Esophagus mucosa (tissue), 1 donor: ENCODE data around the gene SSTR4. TPM values are rescaled to one million over a fixed set of nuclear protein-coding genes. Genes with fewer than 3 reads are reported as not detected.
"Not testable (repeated sequence)": the region's sequence is repeated elsewhere in the genome, so short reads cannot be mapped to it uniquely, and the experiment has no call there.

ENCODE experiments used
- ATAC-seq: fragments of 200-7000 bp; cut with Tn5 transposase; one replicate; pipeline ENCODE4 v1.9.1; 2020
- total RNA-seq: library from RNA; stranded (reverse); gene quantifications from one replicate; pipeline ENCODE4 v1.2.4, GENCODE V29; 2023
- donor health status: DM: yes; HTN: yes; CAD: no.

SSTR4 gene
- total RNA-seq, 1 donor from 2014 or later = not detected

GRCh38 chr20:23018941-23019340 is 16.2 kb upstream of the SSTR4 start:
- no peak for ATAC-seq

- no peak for ATAC-seq
Measured at GRCh38 chr20:23019403-23019802, 15.7 kb upstream of the SSTR4 start.

GRCh38 chr20:23020230-23021018 is 14.7 kb upstream of the SSTR4 start:
- ATAC-seq = no peak

GRCh38 chr20:23021541-23021940 is 13.6 kb upstream of the SSTR4 start:
- no peak for ATAC-seq

- peak; percentile 43 for ATAC-seq
Measured at GRCh38 chr20:23021951-23022350, 13.2 kb upstream of the SSTR4 start.

- no peak for ATAC-seq
Measured at GRCh38 chr20:23022849-23023248, 12.3 kb upstream of the SSTR4 start.

- no peak for ATAC-seq
Measured at GRCh38 chr20:23023621-23024177, 11.4 kb upstream of the SSTR4 start.

GRCh38 chr20:23024701-23025100 is 10.4 kb upstream of the SSTR4 start:
- ATAC-seq = no peak

- not testable (repeated sequence) for ATAC-seq
Measured at GRCh38 chr20:23025503-23025902, 9.6 kb upstream of the SSTR4 start.

- no peak for ATAC-seq
Measured at GRCh38 chr20:23027721-23028120, 7.4 kb upstream of the SSTR4 start.

- no peak for ATAC-seq
Measured at GRCh38 chr20:23028392-23028791, 6.7 kb upstream of the SSTR4 start.

GRCh38 chr20:23029324-23029723 is 5.8 kb upstream of the SSTR4 start:
- no peak for ATAC-seq

GRCh38 chr20:23031346-23031745 is 3.8 kb upstream of the SSTR4 start:
- no peak for ATAC-seq

GRCh38 chr20:23032056-23032749 is 2.9 kb upstream of the SSTR4 start:
- no peak for ATAC-seq

- no peak for ATAC-seq
Measured at GRCh38 chr20:23032750-23033078, 2.4 kb upstream of the SSTR4 start.

- no peak for ATAC-seq
Measured at GRCh38 chr20:23033918-23034317, 1.2 kb upstream of the SSTR4 start.

GRCh38 chr20:23035731-23036130 is 619 bp downstream of the SSTR4 start:
- ATAC-seq = no peak

- ATAC-seq = no peak
Measured at GRCh38 chr20:23036371-23036770, 1.3 kb downstream of the SSTR4 start.

GRCh38 chr20:23037017-23037481 is 1.9 kb downstream of the SSTR4 start:
- no peak for ATAC-seq

GRCh38 chr20:23039136-23039875 is 4.2 kb downstream of the SSTR4 start:
- ATAC-seq = no peak

GRCh38 chr20:23039885-23040508 is 4.9 kb downstream of the SSTR4 start:
- peak; percentile 35 for ATAC-seq

- ATAC-seq = no peak
Measured at GRCh38 chr20:23042270-23042669, 7.2 kb downstream of the SSTR4 start.

- peak; percentile 38 for ATAC-seq
Measured at GRCh38 chr20:23043376-23043775, 8.3 kb downstream of the SSTR4 start.
